Measurements from ENCODE around the gene TTLL5. TPM values are rescaled to one million over a fixed set of nuclear protein-coding genes. Genes with fewer than 3 reads are reported as not detected.

The TTLL5 gene
- total and polyA plus RNA-seq, 2 of the 13 experiments (the other 11 are each of a cell fraction or from before 2014, with no cell fraction given) = 11.8 to 18.8 TPM

- TF ChIP-seq MED13 (CRISPR knock-in tag; IDR thresholded peaks at IDR 0.05) = peak; percentile 78; the same call in 1 of the 2 replicates
- TF ChIP-seq, protein P1, sequence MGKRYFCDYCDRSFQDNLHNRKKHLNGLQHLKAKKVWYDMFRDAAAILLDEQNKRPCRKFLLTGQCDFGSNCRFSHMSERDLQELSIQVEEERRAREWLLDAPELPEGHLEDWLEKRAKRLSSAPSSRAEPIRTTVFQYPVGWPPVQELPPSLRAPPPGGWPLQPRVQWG (CRISPR knock-in tag; IDR thresholded peaks at IDR 0.05; ENCODE audit: borderline replicate concordance, low read depth) = no peak
- TF ChIP-seq SALL1 (CRISPR knock-in tag; IDR thresholded peaks at IDR 0.05) = peak; percentile 100
- TF ChIP-seq FOXA3 (CRISPR knock-in tag; IDR thresholded peaks at IDR 0.05) = peak; percentile 98
- peak; percentile 67 for TF ChIP-seq CBX1 (IDR thresholded peaks at IDR 0.05; ENCODE audit: low read depth)
- TF ChIP-seq EHMT2 (IDR thresholded peaks at IDR 0.05; ENCODE audit: borderline replicate concordance, low read depth, low read length) = peak; percentile 39; the same call in 1 of the 2 replicates
- peak; percentile 89 for TF ChIP-seq ZNF12 (CRISPR knock-in tag; IDR thresholded peaks at IDR 0.05)
- peak; percentile 73 for TF ChIP-seq ASH2L (IDR thresholded peaks at IDR 0.05; ENCODE audit: insufficient read length, low read depth, low read length)
- TF ChIP-seq CHD2 (IDR thresholded peaks at IDR 0.05; ENCODE audit: low read depth, low read length) = no peak
- TF ChIP-seq THAP7 (CRISPR knock-in tag; IDR thresholded peaks at IDR 0.05) = no peak
- peak; percentile 71 for TF ChIP-seq ZC3H13 (CRISPR knock-in tag; IDR thresholded peaks at IDR 0.05)
- no peak for TF ChIP-seq ZFYVE20 (CRISPR knock-in tag; IDR thresholded peaks at IDR 0.05; ENCODE audit: borderline replicate concordance, low read depth)
- 0 out of 2 replicates have a peak, but pooled peaks have one; percentile 41 for TF ChIP-seq BRCA1 (CRISPR knock-in tag; IDR thresholded peaks at IDR 0.05)
- TF ChIP-seq EED (CRISPR knock-in tag; IDR thresholded peaks at IDR 0.05) = no peak
- TF ChIP-seq HDAC1 (CRISPR knock-in tag; IDR thresholded peaks at IDR 0.05) = peak; percentile 94
- no peak for TF ChIP-seq ZFP82 (CRISPR knock-in tag; IDR thresholded peaks at IDR 0.05; ENCODE audit: borderline replicate concordance)
- TF ChIP-seq, protein P2, sequence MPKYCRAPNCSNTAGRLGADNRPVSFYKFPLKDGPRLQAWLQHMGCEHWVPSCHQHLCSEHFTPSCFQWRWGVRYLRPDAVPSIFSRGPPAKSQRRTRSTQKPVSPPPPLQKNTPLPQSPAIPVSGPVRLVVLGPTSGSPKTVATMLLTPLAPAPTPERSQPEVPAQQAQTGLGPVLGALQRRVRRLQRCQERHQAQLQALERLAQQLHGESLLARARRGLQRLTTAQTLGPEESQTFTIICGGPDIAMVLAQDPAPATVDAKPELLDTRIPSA (CRISPR knock-in tag; IDR thresholded peaks at IDR 0.05; ENCODE audit: borderline replicate concordance) = no peak
- no peak for TF ChIP-seq MBD4 (IDR thresholded peaks at IDR 0.05; ENCODE audit: borderline replicate concordance, low read length)
- TF ChIP-seq HIVEP1 (CRISPR knock-in tag; IDR thresholded peaks at IDR 0.05) = peak; percentile 58; the same call in 1 of the 2 replicates
- TF ChIP-seq NCOA1 (CRISPR knock-in tag; IDR thresholded peaks at IDR 0.05) = no peak
- TF ChIP-seq, protein P3, sequence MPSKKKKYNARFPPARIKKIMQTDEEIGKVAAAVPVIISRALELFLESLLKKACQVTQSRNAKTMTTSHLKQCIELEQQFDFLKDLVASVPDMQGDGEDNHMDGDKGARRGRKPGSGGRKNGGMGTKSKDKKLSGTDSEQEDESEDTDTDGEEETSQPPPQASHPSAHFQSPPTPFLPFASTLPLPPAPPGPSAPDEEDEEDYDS (CRISPR knock-in tag; IDR thresholded peaks at IDR 0.05) = peak; percentile 74
- TF ChIP-seq MYNN (CRISPR knock-in tag; IDR thresholded peaks at IDR 0.05; ENCODE audit: low read depth) = peak; percentile 76; the same call in 1 of the 2 replicates
- no peak for TF ChIP-seq CREB3 (CRISPR knock-in tag; IDR thresholded peaks at IDR 0.05)
- TF ChIP-seq ZNF335 (CRISPR knock-in tag; IDR thresholded peaks at IDR 0.05) = peak; percentile 70; the same call in 1 of the 2 replicates
- no peak for TF ChIP-seq RBM39 (IDR thresholded peaks at IDR 0.05; ENCODE audit: low read depth, low read length, poor library complexity, severe bottlenecking)
- TF ChIP-seq SIX4 (CRISPR knock-in tag; IDR thresholded peaks at IDR 0.05) = peak; percentile 92
- peak; percentile 87 for TF ChIP-seq NR2C2 (CRISPR knock-in tag; IDR thresholded peaks at IDR 0.05; ENCODE audit: borderline replicate concordance)
- peak; percentile 97 for TF ChIP-seq IRF2 (CRISPR knock-in tag; IDR thresholded peaks at IDR 0.05)
- TF ChIP-seq ZNF776 (CRISPR knock-in tag; IDR thresholded peaks at IDR 0.05) = no peak
Measured at GRCh38 chr14:75648066-75648838, 12.8 kb upstream of the TTLL5 start (continued).
